Stimulated activated CD4-positive, alpha-beta T cell treated with anti-CD3 and anti-CD28 coated beads, Interleukin-4, amount 100 ng/mL, for 24 hours (primary cell): ENCODE measurements around the gene TXN.
"Not testable (repeated sequence)": the region's sequence is repeated elsewhere in the genome, so short reads cannot be mapped to it uniquely, and the experiment has no call there.

Source experiments
- DNase-seq: peaks from one replicate; pipeline ENCODE4 v3.0.0-alpha.2; 2020

The TXN gene

GRCh38 chr9:110207071-110207641 lies 49.2 kb downstream of the TXN start:
- no peak for DNase-seq

- no peak for DNase-seq
Measured at GRCh38 chr9:110206389-110206788, 49.9 kb downstream of the TXN start.

DNA sequence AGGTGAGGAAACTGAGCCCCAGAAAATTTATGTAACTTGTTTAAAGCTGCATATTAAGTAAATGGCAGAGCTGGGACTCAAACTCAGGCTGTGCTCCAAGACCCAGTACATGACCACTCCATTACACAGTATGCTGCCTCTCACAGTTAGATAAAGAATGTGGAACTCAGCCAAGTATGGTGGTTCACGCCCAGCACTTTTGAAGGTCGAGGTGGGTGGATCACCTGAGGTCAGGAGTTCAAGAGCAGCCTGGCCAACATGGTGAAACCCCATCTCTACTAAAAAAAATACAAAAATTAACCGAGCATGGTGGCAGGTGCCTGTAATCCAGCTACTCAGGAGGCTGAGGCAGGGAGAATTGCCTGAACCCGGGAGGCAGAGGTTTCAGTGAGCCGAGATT lies 50.7 kb downstream of the TXN start:
- DNase-seq, result not testable (repeated sequence)

- DNase-seq, result no peak
Measured at GRCh38 chr9:110202232-110202631, 54.1 kb downstream of the TXN start.

GRCh38 chr9:110199643-110200042 lies 56.7 kb downstream of the TXN start:
- DNase-seq, result no peak

GRCh38 chr9:110198357-110198756 lies 58.0 kb downstream of the TXN start:
- no peak for DNase-seq

GRCh38 chr9:110197330-110198187 lies 58.7 kb downstream of the TXN start:
- no peak for DNase-seq

DNA sequence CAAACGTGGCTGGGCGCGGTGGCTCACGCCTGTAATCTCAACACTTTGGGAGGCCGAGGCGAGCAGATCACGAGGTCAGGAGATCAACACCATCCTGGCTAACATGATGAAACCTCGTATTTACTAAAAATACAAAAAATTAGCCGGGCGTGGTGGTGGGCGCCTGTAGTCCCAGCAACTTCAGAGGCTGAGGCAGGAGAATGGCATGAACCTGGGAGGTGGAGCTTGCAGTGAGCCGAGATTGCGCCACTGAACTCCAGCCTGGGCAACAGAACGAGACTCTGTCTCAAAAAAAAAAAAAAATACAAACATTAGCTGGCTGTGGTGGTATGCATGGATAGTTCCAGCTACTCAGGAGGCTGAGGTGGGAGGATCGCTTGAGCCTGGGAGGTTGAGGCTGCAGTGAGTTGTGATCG lies 60.2 kb downstream of the TXN start:
- DNase-seq, result not testable (repeated sequence)
